ENCODE measurements around the gene PRAMEF17.
"Not testable (repeated sequence)": the region's sequence is repeated elsewhere in the genome, so short reads cannot be mapped to it uniquely, and the experiment has no call there.

Gene PRAMEF17

GRCh38 chr1:13430495-13430894, 41.1 kb downstream of the PRAMEF17 start:
- no peak overlapping the region for H3K27ac ChIP-seq (ENCODE audit: low read length)
- DNase-seq (no peak), ATAC-seq (ENCODE audit: insufficient read depth, low read depth) (no peak)
- no peaks in the 10 kb centered on the region for H3K79me2 ChIP-seq (ENCODE audit: insufficient read depth, low read length)
- H2AFZ ChIP-seq (ENCODE audit: low read depth, low read length) = no peak overlapping the region
- no peaks in the 10 kb centered on the region for H4K20me1 ChIP-seq (ENCODE audit: insufficient read depth, low read length)
- no peaks in the 10 kb centered on the region for H3K9me3 ChIP-seq (ENCODE audit: insufficient read depth, low read length, severe bottlenecking)
- H3K27me3 ChIP-seq (ENCODE audit: insufficient read depth, low read length, poor library complexity) = no peaks in the 10 kb centered on the region
- no peak overlapping the region for H3K4me2 ChIP-seq (ENCODE audit: insufficient read depth, low read length)
- H3K4me1 ChIP-seq (ENCODE audit: insufficient read depth, low read length) = peaks cover 3% of the 10 kb centered on the region; the same call in 1 of the 2 replicates
- TF ChIP-seq CTCF (IDR thresholded peaks at IDR 0.05; ENCODE audit: borderline replicate concordance, extremely low read depth, low read length, poor library complexity, severe bottlenecking) (no peak), EZH2 (IDR thresholded peaks at IDR 0.05; ENCODE audit: borderline replicate concordance, low read depth, low read length, severe bottlenecking) (no peak)
- H3K9ac ChIP-seq (ENCODE audit: low read depth, low read length) = no peak overlapping the region
- no peaks in the 10 kb centered on the region for H3K36me3 ChIP-seq (ENCODE audit: insufficient read depth, low read length)
- no peak overlapping the region for H3K4me3 ChIP-seq (ENCODE audit: low read depth in 1 of 2, low read length in 2 of 2)

GRCh38 chr1:13432251-13432650, 42.8 kb downstream of the PRAMEF17 start:
- H3K4me2 ChIP-seq (ENCODE audit: insufficient read depth, low read length) = no peak overlapping the region
- ATAC-seq (ENCODE audit: insufficient read depth, low read depth) (no peak), DNase-seq (no peak)
- H2AFZ ChIP-seq (ENCODE audit: low read depth, low read length) = no peak overlapping the region
- no peak overlapping the region for H3K9ac ChIP-seq (ENCODE audit: low read depth, low read length)
- no peaks in the 10 kb centered on the region for H3K9me3 ChIP-seq (ENCODE audit: insufficient read depth, low read length, severe bottlenecking)
- H3K27ac ChIP-seq (ENCODE audit: low read length) = no peak overlapping the region
- H3K4me3 ChIP-seq (ENCODE audit: low read depth in 1 of 2, low read length in 2 of 2) = no peak overlapping the region
- TF ChIP-seq EZH2 (IDR thresholded peaks at IDR 0.05; ENCODE audit: borderline replicate concordance, low read depth, low read length, severe bottlenecking) = no peak
- TF ChIP-seq CTCF (IDR thresholded peaks at IDR 0.05; ENCODE audit: borderline replicate concordance, extremely low read depth, low read length, poor library complexity, severe bottlenecking) = no peak
- H3K36me3 ChIP-seq (ENCODE audit: insufficient read depth, low read length) = no peaks in the 10 kb centered on the region
- no peaks in the 10 kb centered on the region for H3K79me2 ChIP-seq (ENCODE audit: insufficient read depth, low read length)
- no peaks in the 10 kb centered on the region for H3K27me3 ChIP-seq (ENCODE audit: insufficient read depth, low read length, poor library complexity)
- H4K20me1 ChIP-seq (ENCODE audit: insufficient read depth, low read length) = no peaks in the 10 kb centered on the region
- H3K4me1 ChIP-seq (ENCODE audit: insufficient read depth, low read length) = peaks cover 3% of the 10 kb centered on the region; the same call in 1 of the 2 replicates

- not testable (repeated sequence) for H3K4me3 ChIP-seq (ENCODE audit: low read depth in 1 of 2, low read length in 2 of 2); DNase-seq; H3K4me1 ChIP-seq (ENCODE audit: insufficient read depth, low read length); H3K9me3 ChIP-seq (ENCODE audit: insufficient read depth, low read length, severe bottlenecking); H3K9ac ChIP-seq (ENCODE audit: low read depth, low read length); H3K27me3 ChIP-seq (ENCODE audit: insufficient read depth, low read length, poor library complexity); H4K20me1 ChIP-seq (ENCODE audit: insufficient read depth, low read length); H3K36me3 ChIP-seq (ENCODE audit: insufficient read depth, low read length); ATAC-seq (ENCODE audit: insufficient read depth, low read depth); H3K4me2 ChIP-seq (ENCODE audit: insufficient read depth, low read length); H3K79me2 ChIP-seq (ENCODE audit: insufficient read depth, low read length); H3K27ac ChIP-seq (ENCODE audit: low read length); H2AFZ ChIP-seq (ENCODE audit: low read depth, low read length)
Observed at GRCh38 chr1:13433694-13434358, 44.4 kb downstream of the PRAMEF17 start.

GRCh38 chr1:13435458-13435857, 46.0 kb downstream of the PRAMEF17 start:
- Histone ChIP-seq H3K36me3 (ENCODE audit: insufficient read depth, low read length) (no peaks in the 10 kb centered on the region), H3K27me3 (ENCODE audit: insufficient read depth, low read length, poor library complexity) (no peaks in the 10 kb centered on the region), H3K27ac (ENCODE audit: low read length) (no peak overlapping the region), H3K79me2 (ENCODE audit: insufficient read depth, low read length) (no peaks in the 10 kb centered on the region), H3K9ac (ENCODE audit: low read depth, low read length) (no peak overlapping the region), H4K20me1 (ENCODE audit: insufficient read depth, low read length) (no peaks in the 10 kb centered on the region), H3K4me1 (ENCODE audit: insufficient read depth, low read length) (peaks cover 3% of the 10 kb centered on the region; the same call in 1 of the 2 replicates), H2AFZ (ENCODE audit: low read depth, low read length) (no peak overlapping the region), H3K4me3 (ENCODE audit: low read depth in 1 of 2, low read length in 2 of 2) (no peak overlapping the region), H3K4me2 (ENCODE audit: insufficient read depth, low read length) (no peak overlapping the region), H3K9me3 (ENCODE audit: insufficient read depth, low read length, severe bottlenecking) (no peaks in the 10 kb centered on the region)
- DNase-seq (no peak), ATAC-seq (ENCODE audit: insufficient read depth, low read depth) (no peak)
- no peak for TF ChIP-seq CTCF (IDR thresholded peaks at IDR 0.05; ENCODE audit: borderline replicate concordance, extremely low read depth, low read length, poor library complexity, severe bottlenecking)
- TF ChIP-seq EZH2 (IDR thresholded peaks at IDR 0.05; ENCODE audit: borderline replicate concordance, low read depth, low read length, severe bottlenecking) = no peak

GRCh38 chr1:13439104-13439783, 49.8 kb downstream of the PRAMEF17 start:
- H3K79me2 ChIP-seq (ENCODE audit: insufficient read depth, low read length); H2AFZ ChIP-seq (ENCODE audit: low read depth, low read length); ATAC-seq (ENCODE audit: insufficient read depth, low read depth); H3K4me3 ChIP-seq (ENCODE audit: low read depth in 1 of 2, low read length in 2 of 2); H3K36me3 ChIP-seq (ENCODE audit: insufficient read depth, low read length); DNase-seq; H4K20me1 ChIP-seq (ENCODE audit: insufficient read depth, low read length); H3K4me2 ChIP-seq (ENCODE audit: insufficient read depth, low read length); H3K27me3 ChIP-seq (ENCODE audit: insufficient read depth, low read length, poor library complexity); H3K4me1 ChIP-seq (ENCODE audit: insufficient read depth, low read length); H3K9me3 ChIP-seq (ENCODE audit: insufficient read depth, low read length, severe bottlenecking); H3K27ac ChIP-seq (ENCODE audit: low read length); H3K9ac ChIP-seq (ENCODE audit: low read depth, low read length): not testable (repeated sequence)

Data from DND-41 (cell line).